Measurements from ENCODE around the gene AGPAT4. TPM values are rescaled to one million over a fixed set of nuclear protein-coding genes. Genes with fewer than 3 reads are reported as not detected.

Gene AGPAT4
- total RNA-seq, 3 donors from 2014 or later, result 4.6 to 10.5 (median 6.2) TPM

- Histone ChIP-seq H3K27ac (no peak overlapping the region), H3K27me3 (no peaks in the 10 kb centered on the region), H3K36me3 (no peaks in the 10 kb centered on the region), H3K4me3 (no peak overlapping the region), H3K4me1 (no peaks in the 10 kb centered on the region), H3K9me3 (no peaks in the 10 kb centered on the region)
- DNase-seq (ENCODE audit: low spot score in 2 of 2), result no peak
- no peak for TF ChIP-seq POLR2A (IDR thresholded peaks at IDR 0.05)
- no peak for TF ChIP-seq POLR2AphosphoS5 (IDR thresholded peaks at IDR 0.05)
- no peak for TF ChIP-seq CTCF (IDR thresholded peaks at IDR 0.05)
- intact Hi-C loops (cut with DNase I; ENCODE audit: low total_unique reads), result no loop called here
Observed at GRCh38 chr6:161302949-161303348, 29.1 kb upstream of the AGPAT4 start.

GRCh38 chr6:161301338-161301737, 27.5 kb upstream of the AGPAT4 start:
- Histone ChIP-seq H3K36me3 (no peaks in the 10 kb centered on the region), H3K4me1 (no peaks in the 10 kb centered on the region), H3K27me3 (no peaks in the 10 kb centered on the region), H3K9me3 (no peaks in the 10 kb centered on the region), H3K4me3 (no peak overlapping the region), H3K27ac (no peak overlapping the region)
- DNase-seq (ENCODE audit: low spot score in 2 of 2), result no peak
- TF ChIP-seq CTCF (IDR thresholded peaks at IDR 0.05) (no peak), POLR2A (IDR thresholded peaks at IDR 0.05) (no peak), POLR2AphosphoS5 (IDR thresholded peaks at IDR 0.05) (no peak)
- intact Hi-C loops (cut with DNase I; ENCODE audit: low total_unique reads), result no loop called here

DNA sequence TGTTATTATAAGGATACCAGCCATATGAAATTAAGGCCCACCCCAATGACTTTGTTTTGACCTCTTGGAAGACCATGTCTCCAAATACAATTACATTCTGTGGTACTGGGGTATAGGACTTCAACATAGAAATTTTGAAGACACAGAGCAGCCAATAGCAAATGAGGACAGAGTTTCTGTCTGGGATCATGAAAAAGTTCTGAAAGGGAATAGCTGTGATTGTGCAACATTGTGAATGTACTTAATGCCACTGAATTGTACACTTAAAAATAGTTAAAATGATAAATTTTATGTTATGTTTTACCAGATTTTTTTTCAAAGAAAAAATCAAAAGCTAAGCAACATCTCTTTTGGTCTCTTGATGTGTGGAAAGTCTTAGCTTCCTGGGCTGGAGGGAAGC, 27.0 kb upstream of the AGPAT4 start:
- intact Hi-C loops (cut with DNase I; ENCODE audit: low total_unique reads), result no loop called here

GRCh38 chr6:161299726-161300125, 25.9 kb upstream of the AGPAT4 start:
- no peak for DNase-seq (ENCODE audit: low spot score in 2 of 2)
- intact Hi-C loops (cut with DNase I; ENCODE audit: low total_unique reads), result no loop called here
- Histone ChIP-seq H3K9me3 (no peaks in the 10 kb centered on the region), H3K27ac (no peak overlapping the region), H3K4me3 (no peak overlapping the region), H3K27me3 (no peaks in the 10 kb centered on the region), H3K36me3 (no peaks in the 10 kb centered on the region), H3K4me1 (no peaks in the 10 kb centered on the region)
- TF ChIP-seq POLR2AphosphoS5 (IDR thresholded peaks at IDR 0.05), result no peak
- TF ChIP-seq CTCF (IDR thresholded peaks at IDR 0.05), result no peak
- TF ChIP-seq POLR2A (IDR thresholded peaks at IDR 0.05), result no peak

More for the DNA sequence above, 27.0 kb upstream of the AGPAT4 start:
- no peak for DNase-seq (ENCODE audit: low spot score in 2 of 2)
- H3K9me3 ChIP-seq, result no peaks in the 10 kb centered on the region
- H3K4me1 ChIP-seq, result no peaks in the 10 kb centered on the region
- TF ChIP-seq POLR2AphosphoS5 (IDR thresholded peaks at IDR 0.05), result no peak
- TF ChIP-seq CTCF (IDR thresholded peaks at IDR 0.05), result no peak
- H3K27me3 ChIP-seq, result no peaks in the 10 kb centered on the region
- no peaks in the 10 kb centered on the region for H3K36me3 ChIP-seq
- H3K27ac ChIP-seq, result no peak overlapping the region
- H3K4me3 ChIP-seq, result no peak overlapping the region

DNA sequence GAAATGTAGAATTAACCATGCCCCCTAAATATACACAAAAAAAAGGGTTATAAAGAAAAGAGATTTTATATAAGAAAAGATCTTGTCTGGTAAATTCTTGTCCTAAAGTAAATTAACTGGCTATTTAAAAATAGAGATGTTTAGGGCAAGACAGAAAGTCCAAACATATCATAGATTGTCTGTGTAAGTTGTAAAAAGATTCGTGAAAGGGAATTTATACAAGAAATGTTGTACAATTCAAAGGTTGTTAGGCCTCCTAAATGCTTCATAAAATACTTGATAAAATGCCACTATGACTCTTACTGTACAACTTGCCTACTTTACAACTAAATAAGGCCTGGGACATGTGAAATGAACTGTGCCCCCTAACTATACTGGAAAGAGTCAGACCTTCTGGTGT, 21.9 kb upstream of the AGPAT4 start:
- no peak overlapping the region for H3K4me3 ChIP-seq
- intact Hi-C loops (cut with DNase I; ENCODE audit: low total_unique reads), result no loop called here
- TF ChIP-seq POLR2AphosphoS5 (IDR thresholded peaks at IDR 0.05) (no peak), CTCF (IDR thresholded peaks at IDR 0.05) (no peak), POLR2A (IDR thresholded peaks at IDR 0.05) (no peak)
- H3K36me3 ChIP-seq, result no peaks in the 10 kb centered on the region
- no peak overlapping the region for H3K27ac ChIP-seq
- no peak for DNase-seq (ENCODE audit: low spot score in 2 of 2)
- H3K4me1 ChIP-seq, result no peaks in the 10 kb centered on the region
- H3K9me3 ChIP-seq, result no peaks in the 10 kb centered on the region
- no peaks in the 10 kb centered on the region for H3K27me3 ChIP-seq

Data from breast epithelium (tissue), 4 donors.